ENCODE results near the gene CHSY3.

DNA sequence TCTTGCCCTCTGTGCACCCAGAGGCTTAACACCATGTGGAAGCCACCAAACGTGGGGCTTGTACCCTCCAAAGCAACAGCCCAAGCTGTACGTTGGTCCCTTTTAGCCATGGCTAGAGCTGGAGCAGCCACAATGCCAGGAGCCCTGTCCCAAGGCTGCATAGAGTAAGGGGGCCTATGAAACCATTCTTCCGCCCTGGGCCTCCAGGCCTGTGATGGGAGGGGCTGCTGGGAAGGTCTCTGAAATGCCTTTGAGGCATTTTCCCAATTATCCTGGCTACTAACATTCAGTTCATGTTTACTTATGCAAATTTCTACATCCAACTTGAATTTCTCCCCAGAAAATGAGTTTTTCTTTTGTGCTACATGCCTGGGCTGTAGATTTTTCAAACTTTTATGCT, 33.8 kb downstream of the CHSY3 start:
- TF ChIP-seq, protein P1, sequence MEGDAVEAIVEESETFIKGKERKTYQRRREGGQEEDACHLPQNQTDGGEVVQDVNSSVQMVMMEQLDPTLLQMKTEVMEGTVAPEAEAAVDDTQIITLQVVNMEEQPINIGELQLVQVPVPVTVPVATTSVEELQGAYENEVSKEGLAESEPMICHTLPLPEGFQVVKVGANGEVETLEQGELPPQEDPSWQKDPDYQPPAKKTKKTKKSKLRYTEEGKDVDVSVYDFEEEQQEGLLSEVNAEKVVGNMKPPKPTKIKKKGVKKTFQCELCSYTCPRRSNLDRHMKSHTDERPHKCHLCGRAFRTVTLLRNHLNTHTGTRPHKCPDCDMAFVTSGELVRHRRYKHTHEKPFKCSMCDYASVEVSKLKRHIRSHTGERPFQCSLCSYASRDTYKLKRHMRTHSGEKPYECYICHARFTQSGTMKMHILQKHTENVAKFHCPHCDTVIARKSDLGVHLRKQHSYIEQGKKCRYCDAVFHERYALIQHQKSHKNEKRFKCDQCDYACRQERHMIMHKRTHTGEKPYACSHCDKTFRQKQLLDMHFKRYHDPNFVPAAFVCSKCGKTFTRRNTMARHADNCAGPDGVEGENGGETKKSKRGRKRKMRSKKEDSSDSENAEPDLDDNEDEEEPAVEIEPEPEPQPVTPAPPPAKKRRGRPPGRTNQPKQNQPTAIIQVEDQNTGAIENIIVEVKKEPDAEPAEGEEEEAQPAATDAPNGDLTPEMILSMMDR (IDR thresholded peaks at IDR 0.05; ENCODE audit: low read length) = no peak
- TF ChIP-seq EZH2 (IDR thresholded peaks at IDR 0.05; ENCODE audit: borderline replicate concordance, low read length) = no peak

Measured in OCI-LY1 (cell line).